DOHH2 (cell line): ENCODE data around the gene EDC3.

ENCODE experiments used
- H3F3A ChIP-seq: fragments of 200-600 bp; sonication (generic), shearing (Covaris generic); 2 replicates; pipeline ENCODE4 v1.6.0; 2016; ENCODE audit warnings: antibody characterized with exemption, mild to moderate bottlenecking; ENCODE audit not compliant: control insufficient read depth, insufficient read depth
- H3K27ac ChIP-seq: fragments of 200-600 bp; sonication (generic); 2 replicates; pipeline ENCODE4 v1.5.1; 2014; ENCODE audit warnings: low read depth, mild to moderate bottlenecking, low read length, moderate library complexity
- H3K27me3 ChIP-seq: fragments of 200-600 bp; sonication (generic); 2 replicates; pipeline ENCODE4 v1.6.1; 2014; ENCODE audit warnings: mild to moderate bottlenecking, low read length, mixed read lengths; ENCODE audit not compliant: control insufficient read depth
- H3K36me3 ChIP-seq: fragments of 200-600 bp; sonication (generic); 2 replicates; pipeline ENCODE4 v1.6.1; 2014; ENCODE audit warnings: mild to moderate bottlenecking, low read length, moderate library complexity, mixed read lengths; ENCODE audit not compliant: control insufficient read depth
- H3K4me1 ChIP-seq: fragments of 200-600 bp; sonication (generic); 2 replicates; pipeline ENCODE4 v1.6.1; 2014; ENCODE audit warnings: mild to moderate bottlenecking, low read length, mixed read lengths; ENCODE audit not compliant: control insufficient read depth
- H3K4me2 ChIP-seq: fragments of 200-600 bp; sonication (generic); 2 replicates; pipeline ENCODE4 v1.6.0; 2014; ENCODE audit warnings: mild to moderate bottlenecking, low read length, moderate library complexity
- H3K4me3 ChIP-seq: fragments of 200-600 bp; sonication (generic); 2 replicates; pipeline ENCODE4 v1.5.1; 2014; ENCODE audit warnings: mild to moderate bottlenecking, low read length, mixed read lengths
- H3K79me2 ChIP-seq: fragments of 200-600 bp; sonication (generic); 2 replicates; pipeline ENCODE4 v1.6.1; 2014; ENCODE audit warnings: mild to moderate bottlenecking, low read length, mixed read lengths; ENCODE audit not compliant: control insufficient read depth
- H3K9me2 ChIP-seq: fragments of 200-600 bp; sonication (generic); replicated peaks from 2 replicates; pipeline ENCODE4 v1.6.1; 2014; ENCODE audit warnings: mild to moderate bottlenecking, low read length, mixed read lengths; ENCODE audit not compliant: control insufficient read depth
- H3K9me3 ChIP-seq: fragments of 200-600 bp; sonication (generic); 2 replicates; pipeline ENCODE4 v1.6.1; 2014; ENCODE audit warnings: antibody characterized with exemption, low read length, mixed read lengths; ENCODE audit not compliant: control insufficient read depth, insufficient read depth
- H4K20me1 ChIP-seq: fragments of 200-600 bp; sonication (generic); 2 replicates; pipeline ENCODE4 v1.6.0; 2014; ENCODE audit warnings: low read depth, mild to moderate bottlenecking, antibody characterized with exemption, low read length, moderate library complexity; ENCODE audit not compliant: control insufficient read depth, insufficient read depth
- EZH2phosphoT487 ChIP-seq: fragments of 200-600 bp; sonication (generic); IDR thresholded peaks from 2 replicates; pipeline ENCODE4 v1.6.1; 2017; ENCODE audit warnings: borderline replicate concordance, mild to moderate bottlenecking, antibody characterized with exemption, low read length, moderate library complexity, mixed read lengths
- TF ChIP-seq, protein P1 (sequence below): fragments of 200-600 bp; sonication (generic); IDR thresholded peaks from one replicate; pipeline ENCODE4 v1.5.1; 2014; ENCODE audit warnings: antibody characterized with exemption, mild to moderate bottlenecking, low read depth, low read length; ENCODE audit not compliant: poor library complexity, severe bottlenecking

Gene EDC3

GRCh38 chr15:74682954-74683353 lies 12.9 kb downstream of the EDC3 start:
- H3K36me3 ChIP-seq, result peaks cover 16% of the 10 kb centered on the region
- H3K4me3 ChIP-seq, result no peak overlapping the region
- H3K27ac ChIP-seq, result no peak overlapping the region
- H3K27me3 ChIP-seq, result no peaks in the 10 kb centered on the region
- no peak overlapping the region for H3K4me2 ChIP-seq
- no peaks in the 10 kb centered on the region for H3F3A ChIP-seq
- no peaks in the 10 kb centered on the region for H3K4me1 ChIP-seq
- no peaks in the 10 kb centered on the region for H4K20me1 ChIP-seq
- peaks cover 54% of the 10 kb centered on the region for H3K79me2 ChIP-seq
- H3K9me3 ChIP-seq, result no peaks in the 10 kb centered on the region
- no peak for TF ChIP-seq EZH2phosphoT487
- TF ChIP-seq, protein P1, sequence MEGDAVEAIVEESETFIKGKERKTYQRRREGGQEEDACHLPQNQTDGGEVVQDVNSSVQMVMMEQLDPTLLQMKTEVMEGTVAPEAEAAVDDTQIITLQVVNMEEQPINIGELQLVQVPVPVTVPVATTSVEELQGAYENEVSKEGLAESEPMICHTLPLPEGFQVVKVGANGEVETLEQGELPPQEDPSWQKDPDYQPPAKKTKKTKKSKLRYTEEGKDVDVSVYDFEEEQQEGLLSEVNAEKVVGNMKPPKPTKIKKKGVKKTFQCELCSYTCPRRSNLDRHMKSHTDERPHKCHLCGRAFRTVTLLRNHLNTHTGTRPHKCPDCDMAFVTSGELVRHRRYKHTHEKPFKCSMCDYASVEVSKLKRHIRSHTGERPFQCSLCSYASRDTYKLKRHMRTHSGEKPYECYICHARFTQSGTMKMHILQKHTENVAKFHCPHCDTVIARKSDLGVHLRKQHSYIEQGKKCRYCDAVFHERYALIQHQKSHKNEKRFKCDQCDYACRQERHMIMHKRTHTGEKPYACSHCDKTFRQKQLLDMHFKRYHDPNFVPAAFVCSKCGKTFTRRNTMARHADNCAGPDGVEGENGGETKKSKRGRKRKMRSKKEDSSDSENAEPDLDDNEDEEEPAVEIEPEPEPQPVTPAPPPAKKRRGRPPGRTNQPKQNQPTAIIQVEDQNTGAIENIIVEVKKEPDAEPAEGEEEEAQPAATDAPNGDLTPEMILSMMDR, result no peak
- H3K9me2 ChIP-seq, result no peaks in the 10 kb centered on the region

GRCh38 chr15:74680456-74680855 lies 15.4 kb downstream of the EDC3 start:
- peaks cover 54% of the 10 kb centered on the region for H3K79me2 ChIP-seq
- H3F3A ChIP-seq, result no peaks in the 10 kb centered on the region

GRCh38 chr15:74676801-74677200 lies 19.0 kb downstream of the EDC3 start:
- Histone ChIP-seq H3K27me3 (no peaks in the 10 kb centered on the region), H3K9me3 (no peaks in the 10 kb centered on the region), H3F3A (no peaks in the 10 kb centered on the region), H3K36me3 (peaks cover 13% of the 10 kb centered on the region), H3K27ac (no peak overlapping the region), H3K4me2 (no peak overlapping the region), H4K20me1 (no peaks in the 10 kb centered on the region), H3K79me2 (peaks cover 41% of the 10 kb centered on the region), H3K9me2 (no peaks in the 10 kb centered on the region), H3K4me1 (no peaks in the 10 kb centered on the region), H3K4me3 (no peak overlapping the region)
- TF ChIP-seq EZH2phosphoT487, result no peak
- TF ChIP-seq, protein P1, result no peak

More at GRCh38 chr15:74680456-74680855, 15.4 kb downstream of the EDC3 start:
- Histone ChIP-seq H3K9me3 (no peaks in the 10 kb centered on the region), H3K4me1 (no peaks in the 10 kb centered on the region), H3K4me2 (no peak overlapping the region), H3K27ac (no peak overlapping the region), H3K4me3 (no peak overlapping the region), H4K20me1 (no peaks in the 10 kb centered on the region), H3K27me3 (no peaks in the 10 kb centered on the region), H3K9me2 (no peaks in the 10 kb centered on the region), H3K36me3 (peaks cover 10% of the 10 kb centered on the region)
- TF ChIP-seq, protein P1, result no peak
- TF ChIP-seq EZH2phosphoT487, result no peak
